Spleen (tissue), 11 donors: ENCODE results near the gene RDX. TPM values are rescaled to one million over a fixed set of nuclear protein-coding genes. Genes with fewer than 3 reads are reported as not detected.

Source experiments
- DNase-seq: peaks from one replicate; pipeline ENCODE4 v3.0.0-alpha.2; 2020
- H3K27ac ChIP-seq, 8 donors: fragments of 200-600 bp; sonication (generic) in 7 of 8; 1 replicate in 4 of 8; 2 replicates in 4 of 8; pipeline versions ENCODE4 v1.5.0 to v1.8.0; 2016 to 2021; ENCODE audit warnings: inconsistent platforms in 4 of 8, mild to moderate bottlenecking in 4 of 8, moderate library complexity in 1 of 8
- H3K27me3 ChIP-seq, 7 donors: fragments of 200-600 bp; sonication (generic) in 6 of 7; replicated peaks in 1 of 7; 1 replicate in 4 of 7; 2 replicates in 3 of 7; pipeline versions ENCODE4 v1.5.0 to v1.8.0; 2016 to 2021; ENCODE audit warnings: inconsistent platforms in 3 of 7, mild to moderate bottlenecking in 1 of 7
- H3K36me3 ChIP-seq, 6 donors: fragments of 200-600 bp; sonication (generic) in 5 of 6; 1 replicate in 4 of 6; 2 replicates in 2 of 6; pipeline versions ENCODE4 v1.5.0 to v1.8.0; 2016 to 2021; ENCODE audit warnings: inconsistent platforms in 2 of 6
- H3K4me1 ChIP-seq, 6 donors: fragments of 200-600 bp; sonication (generic) in 5 of 6; 1 replicate in 3 of 6; 2 replicates in 3 of 6; pipeline versions ENCODE4 v1.5.0 to v1.8.0; 2016 to 2021; ENCODE audit warnings: inconsistent platforms in 3 of 6
- H3K4me3 ChIP-seq, 8 donors: fragments of 200-600 bp; sonication (generic) in 7 of 8; 1 replicate in 4 of 8; 2 replicates in 4 of 8; pipeline versions ENCODE4 v1.5.0 to v1.8.0; 2016 to 2021; ENCODE audit warnings: inconsistent platforms in 4 of 8, mild to moderate bottlenecking in 4 of 8, moderate library complexity in 2 of 8
- H3K9me3 ChIP-seq, 8 donors: fragments of 200-600 bp; sonication (generic) in 7 of 8; 1 replicate in 4 of 8; 2 replicates in 4 of 8; pipeline versions ENCODE4 v1.5.0 to v1.8.0; 2016 to 2021; ENCODE audit warnings: inconsistent platforms in 4 of 8
- POLR2A ChIP-seq, 3 donors: fragments of 450-650 bp; IDR thresholded peaks; one replicate each; pipeline ENCODE4 v1.5.1; 2017; ENCODE audit warnings: antibody characterized with exemption in 3 of 3, mild to moderate bottlenecking in 1 of 3
- POLR2AphosphoS5 ChIP-seq, 3 donors: sonication (generic); formaldehyde crosslinking; IDR thresholded peaks; one replicate each; pipeline ENCODE4 v1.5.1; 2017; ENCODE audit warnings: antibody characterized with exemption in 3 of 3
- WGBS, 5 donors: extraction: QIAGEN DNeasy Blood & Tissue Kit in 3 of 5; methylation state at CpG; one replicate each; pipeline versions ENCODE4 v1.1.5 to v1.1.7; 2013 to 2018; 5-methylcytosine and 5-hydroxymethylcytosine counted together
- intact Hi-C: fragments of 100-400 bp; cut with DNase I; formaldehyde crosslinking; loops from one replicate; pipeline ENCODE4 v1.15.0; 2023; ENCODE audit warnings: low total_unique reads
- polyA plus RNA-seq, 3 donors: library from polyadenylated mRNA; stranded (reverse); fragments of 200-250 nt; gene quantifications; one replicate each; pipeline ENCODE4 v1.2.1, GENCODE V29; 2013
- total RNA-seq, 7 donors: library from RNA; depleted of rRNA in 3 of 7; stranded (reverse); fragments of >200 nt in 3 of 7; fragmentation: NEBNext Ultra II Directional in 4 of 7; extraction: Animal tissue kit (Norgen Biotek cat#: 25700) in 4 of 7; gene quantifications; one replicate each; pipeline versions ENCODE4 v1.1.0 to v1.2.1, GENCODE V29; 2016 to 2021
- TF ChIP-seq, protein P1 (sequence below), 11 experiments: fragments of 200-600 bp in 7 of 11; fragments of 450-650 bp in 4 of 11; sonication (generic) in 4 of 11; IDR thresholded peaks in 8 of 11; conservative IDR thresholded peaks in 3 of 11; 1 replicate in 7 of 11; 2 replicates in 4 of 11; pipeline versions ENCODE4 v1.4.0 to v1.8.0; 2016 to 2021; ENCODE audit warnings: antibody characterized with exemption in 11 of 11, inconsistent platforms in 4 of 11, mild to moderate bottlenecking in 1 of 11
- donor health status: healthy with polysubstance abuse.
- donor health status: DM: no; HTN: no; CAD: no; lungs with moderate emphysema.
- donor health status: DM: no; HTN: no; CAD: no.
- donor health status: Bipolar disorder and iron deficiency.
- donor health status: healthy.
- donor health status: DM: no; HTN: no; CAD: no.
- donor health status: DM: yes; HTN: yes; CAD: no.

RDX gene
- total and polyA plus RNA-seq, 10 donors: 11.7 to 138 (median 90.9) TPM

GRCh38 chr11:110185121-110185591, 111.3 kb downstream of the RDX start:
- H3K27me3 ChIP-seq: peaks cover 0 to 10% (median 0%) of the 10 kb centered on the region in 7 donors
- H3K4me3 ChIP-seq: no peak overlapping the region
- DNase-seq: no peak
- no peaks in the 10 kb centered on the region for H3K4me1 ChIP-seq
- no peak for TF ChIP-seq POLR2A (IDR thresholded peaks at IDR 0.05)
- H3K36me3 ChIP-seq: no peaks in the 10 kb centered on the region
- no peak overlapping the region for H3K27ac ChIP-seq
- intact Hi-C loops: no loop called here
- WGBS, 5 donors: 68 to 92% (median 80%) methylated on average over 3 of the region's 3 CpGs
- H3K9me3 ChIP-seq: no peaks in the 10 kb centered on the region

- DNase-seq: no peak
- Histone ChIP-seq H3K9me3 (no peaks in the 10 kb centered on the region), H3K4me3 (no peak overlapping the region), H3K4me1 (no peaks in the 10 kb centered on the region), H3K27ac (no peak overlapping the region), H3K27me3 (peaks cover 0 to 10% (median 0%) of the 10 kb centered on the region in 7 donors), H3K36me3 (no peaks in the 10 kb centered on the region)
- TF ChIP-seq POLR2A (IDR thresholded peaks at IDR 0.05) (no peak), POLR2AphosphoS5 (IDR thresholded peaks at IDR 0.05) (no peak)
- TF ChIP-seq, protein P1, sequence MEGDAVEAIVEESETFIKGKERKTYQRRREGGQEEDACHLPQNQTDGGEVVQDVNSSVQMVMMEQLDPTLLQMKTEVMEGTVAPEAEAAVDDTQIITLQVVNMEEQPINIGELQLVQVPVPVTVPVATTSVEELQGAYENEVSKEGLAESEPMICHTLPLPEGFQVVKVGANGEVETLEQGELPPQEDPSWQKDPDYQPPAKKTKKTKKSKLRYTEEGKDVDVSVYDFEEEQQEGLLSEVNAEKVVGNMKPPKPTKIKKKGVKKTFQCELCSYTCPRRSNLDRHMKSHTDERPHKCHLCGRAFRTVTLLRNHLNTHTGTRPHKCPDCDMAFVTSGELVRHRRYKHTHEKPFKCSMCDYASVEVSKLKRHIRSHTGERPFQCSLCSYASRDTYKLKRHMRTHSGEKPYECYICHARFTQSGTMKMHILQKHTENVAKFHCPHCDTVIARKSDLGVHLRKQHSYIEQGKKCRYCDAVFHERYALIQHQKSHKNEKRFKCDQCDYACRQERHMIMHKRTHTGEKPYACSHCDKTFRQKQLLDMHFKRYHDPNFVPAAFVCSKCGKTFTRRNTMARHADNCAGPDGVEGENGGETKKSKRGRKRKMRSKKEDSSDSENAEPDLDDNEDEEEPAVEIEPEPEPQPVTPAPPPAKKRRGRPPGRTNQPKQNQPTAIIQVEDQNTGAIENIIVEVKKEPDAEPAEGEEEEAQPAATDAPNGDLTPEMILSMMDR (IDR thresholded peaks at IDR 0.05 in 8 of 11, conservative IDR thresholded peaks at IDR 0.05 in 3 of 11): no peak
- intact Hi-C loops: no loop called here
- WGBS, 5 donors: 53 to 85% (median 67%) methylated on average over 7 of the region's 7 CpGs
Observed at GRCh38 chr11:110184456-110184855, 112.0 kb downstream of the RDX start.

- intact Hi-C loops: no loop called here
- no peak for DNase-seq
- TF ChIP-seq, protein P1 (IDR thresholded peaks at IDR 0.05 in 8 of 11, conservative IDR thresholded peaks at IDR 0.05 in 3 of 11): no peak
- no peak for TF ChIP-seq POLR2A (IDR thresholded peaks at IDR 0.05)
- no peak for TF ChIP-seq POLR2AphosphoS5 (IDR thresholded peaks at IDR 0.05)
- Histone ChIP-seq H3K27me3 (peaks cover 0 to 10% (median 0%) of the 10 kb centered on the region in 7 donors), H3K4me3 (no peak overlapping the region), H3K27ac (no peak overlapping the region), H3K9me3 (no peaks in the 10 kb centered on the region), H3K36me3 (no peaks in the 10 kb centered on the region), H3K4me1 (no peaks in the 10 kb centered on the region)
- 85 to 89% (median 86%) methylated on average over 5 of the region's 5 CpGs for WGBS, 5 donors
Observed at GRCh38 chr11:110182886-110183285, 113.5 kb downstream of the RDX start.

GRCh38 chr11:110179064-110179463, 117.3 kb downstream of the RDX start:
- peaks cover 0 to 9% (median 5%) of the 10 kb centered on the region in 6 donors for H3K4me1 ChIP-seq
- 86 to 94% (median 91%) methylated on average over 4 of the region's 4 CpGs for WGBS, 5 donors
- TF ChIP-seq POLR2A (IDR thresholded peaks at IDR 0.05): no peak
- TF ChIP-seq, protein P1 (IDR thresholded peaks at IDR 0.05 in 8 of 11, conservative IDR thresholded peaks at IDR 0.05 in 3 of 11): no peak
- TF ChIP-seq POLR2AphosphoS5 (IDR thresholded peaks at IDR 0.05): no peak
- intact Hi-C loops: no loop called here
- no peaks in the 10 kb centered on the region for H3K36me3 ChIP-seq
- no peaks in the 10 kb centered on the region for H3K9me3 ChIP-seq
- H3K27ac ChIP-seq: no peak overlapping the region
- H3K4me3 ChIP-seq: no peak overlapping the region
- H3K27me3 ChIP-seq: no peaks in the 10 kb centered on the region
- peak; percentile 18 for DNase-seq

DNA sequence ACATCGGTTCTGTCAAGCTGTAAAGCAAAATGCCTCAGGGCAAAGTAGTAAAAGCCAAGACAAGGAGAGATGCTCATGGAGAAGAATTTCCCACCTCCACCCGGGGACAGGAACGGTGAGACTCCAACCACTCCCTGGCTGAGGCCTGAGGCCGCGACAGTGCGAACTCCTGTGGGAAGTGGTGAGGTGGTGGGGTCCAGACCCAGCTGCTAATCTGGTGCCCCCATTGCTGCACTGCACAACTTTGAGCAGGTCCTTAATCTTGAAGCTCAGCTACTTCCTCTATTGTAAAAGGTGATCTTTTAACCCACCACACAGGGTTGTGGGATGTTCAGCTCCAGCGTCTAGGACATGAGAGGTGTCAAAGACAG, 119.3 kb downstream of the RDX start:
- WGBS, 5 donors: 49 to 63% (median 58%) methylated on average over 7 of the region's 7 CpGs
- Histone ChIP-seq H3K4me3 (no peak overlapping the region), H3K27me3 (no peaks in the 10 kb centered on the region), H3K27ac (no peak overlapping the region), H3K9me3 (no peaks in the 10 kb centered on the region), H3K36me3 (no peaks in the 10 kb centered on the region), H3K4me1 (peaks cover 0 to 13% (median 9%) of the 10 kb centered on the region in 6 donors)
- TF ChIP-seq POLR2A (IDR thresholded peaks at IDR 0.05) (no peak), POLR2AphosphoS5 (IDR thresholded peaks at IDR 0.05) (no peak)
- peak; percentile 52 for DNase-seq
- intact Hi-C loops: no loop called here
